ENCODE measurements around the gene CDKAL1.
A peak's percentile ranks its signal among the peaks of the same experiment; 100 is the strongest.

CDKAL1 gene

DNA sequence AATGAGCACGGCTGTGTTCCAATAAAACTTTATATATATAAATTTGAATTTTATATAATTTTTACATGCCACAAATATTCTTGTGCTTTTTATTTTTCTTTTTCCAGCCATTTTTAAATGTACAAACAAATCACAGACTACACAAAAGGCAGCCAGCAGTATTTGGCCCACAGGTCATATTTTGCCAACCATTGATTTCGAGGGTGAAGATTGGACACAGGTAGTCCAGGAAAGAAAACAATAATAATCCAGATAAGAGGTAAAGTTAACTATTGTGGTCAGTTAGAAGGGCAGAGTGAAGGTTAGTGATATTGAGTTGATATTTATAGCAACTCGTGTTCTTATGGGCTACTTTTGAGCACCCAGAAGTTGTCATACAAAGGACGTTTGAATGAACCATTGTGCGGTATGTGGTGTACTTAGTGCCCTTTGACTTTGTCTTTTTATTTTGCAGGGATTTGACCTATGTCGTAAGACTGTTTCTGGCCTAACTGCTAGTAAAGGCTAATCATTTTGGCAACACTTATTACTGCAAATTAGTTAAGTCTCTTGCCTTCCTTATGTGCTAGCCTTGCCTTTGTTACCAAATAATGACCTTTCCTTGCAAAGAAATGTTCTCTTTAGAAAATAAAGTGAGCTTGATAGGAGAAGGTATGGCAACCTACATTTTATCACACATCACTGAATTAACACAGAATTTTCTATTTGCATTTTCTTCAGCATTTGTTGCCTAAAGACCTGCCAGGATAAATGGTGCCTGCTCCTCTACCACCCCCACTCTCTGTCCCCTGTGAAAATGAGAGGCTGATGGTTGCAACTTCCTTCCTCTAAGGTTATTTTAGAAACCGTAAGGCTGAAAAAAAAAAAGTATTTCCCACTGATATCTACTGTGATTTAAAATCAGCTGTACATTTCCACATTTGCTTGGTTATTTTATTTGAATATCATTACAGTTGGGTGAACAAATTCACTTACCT is 565.4 kb downstream of the CDKAL1 start:
- DNase-seq (ENCODE audit: low read depth, low spot score): no peak

DNA sequence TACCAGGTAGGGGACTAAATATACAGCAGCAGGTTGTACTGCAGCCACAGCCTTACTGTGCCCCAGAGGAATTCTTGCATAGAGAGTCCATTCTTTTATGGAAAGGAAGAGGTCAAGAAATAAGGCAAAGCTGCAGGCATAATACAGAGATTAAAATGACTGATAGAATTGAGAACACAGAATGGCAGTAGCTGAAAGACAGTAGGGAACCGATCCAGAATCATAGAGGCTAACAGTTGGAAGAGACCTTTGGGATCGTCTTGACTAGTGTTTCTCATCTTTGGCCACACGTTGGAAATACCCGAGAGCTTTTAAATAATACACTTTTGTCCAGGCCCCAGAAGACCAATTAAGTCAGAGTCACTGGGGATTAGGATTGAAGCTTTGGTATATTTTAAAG is 566.7 kb downstream of the CDKAL1 start:
- DNase-seq (ENCODE audit: low read depth, low spot score): no peak

DNA sequence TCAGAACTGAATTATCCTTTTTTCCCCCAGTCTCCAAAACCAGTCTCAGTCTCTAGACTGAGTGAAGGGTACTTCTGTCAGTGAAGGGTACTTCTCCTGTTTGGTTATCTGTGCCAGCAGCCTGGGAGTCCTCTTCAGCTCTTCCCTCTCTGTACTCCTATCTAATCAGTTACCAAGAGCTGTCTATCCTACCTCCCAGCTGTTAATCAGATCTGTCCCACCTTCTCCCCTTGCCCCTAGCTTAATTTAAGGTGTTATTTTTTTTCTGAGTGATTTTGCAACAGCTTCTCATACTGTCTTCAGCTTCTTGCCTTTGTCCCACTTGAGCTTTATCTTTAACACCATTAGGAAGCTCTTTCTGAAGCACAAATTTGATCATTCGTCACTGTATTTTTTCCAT is 567.4 kb downstream of the CDKAL1 start:
- DNase-seq (ENCODE audit: low read depth, low spot score): no peak

DNA sequence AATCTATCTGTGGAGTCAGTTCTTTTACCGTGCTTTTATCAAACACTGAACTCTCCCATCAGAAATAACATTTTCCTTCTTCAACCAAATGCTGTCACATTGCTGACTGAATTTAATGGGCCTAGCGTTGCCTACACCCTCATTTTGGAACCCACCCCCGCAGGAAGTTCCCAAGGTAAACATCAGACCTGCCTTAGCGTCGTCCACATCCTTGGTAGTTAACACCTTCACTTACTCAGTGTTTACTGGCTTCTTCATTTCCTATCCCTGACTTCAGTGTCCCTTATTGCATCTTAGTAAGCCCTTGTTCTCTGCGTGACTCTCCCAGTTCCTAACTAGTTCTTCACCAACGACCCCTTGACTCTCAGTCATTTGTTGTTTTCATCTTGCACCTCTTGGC is 567.9 kb downstream of the CDKAL1 start:
- DNase-seq (ENCODE audit: low read depth, low spot score): no peak

DNA sequence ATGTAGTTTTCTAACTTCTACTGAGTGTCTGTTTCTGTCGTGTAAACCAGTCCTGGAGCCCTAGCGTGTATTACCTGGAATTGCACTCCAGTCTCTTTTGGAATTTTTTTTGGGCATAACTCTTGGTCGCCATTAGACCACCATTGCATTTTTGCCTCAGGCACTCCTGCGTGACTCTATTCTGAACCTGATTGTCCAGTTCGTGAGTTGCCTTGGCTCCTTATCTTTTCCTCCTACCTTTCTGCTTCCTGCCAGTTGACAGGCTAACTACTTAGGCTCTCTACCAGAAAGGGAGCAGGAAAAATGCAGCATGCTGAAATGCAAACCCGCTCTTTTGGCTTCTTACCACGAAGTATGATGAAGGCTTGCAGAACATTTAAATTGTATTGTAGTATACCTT is 568.4 kb downstream of the CDKAL1 start:
- DNase-seq (ENCODE audit: low read depth, low spot score): peak; percentile 84

DNA sequence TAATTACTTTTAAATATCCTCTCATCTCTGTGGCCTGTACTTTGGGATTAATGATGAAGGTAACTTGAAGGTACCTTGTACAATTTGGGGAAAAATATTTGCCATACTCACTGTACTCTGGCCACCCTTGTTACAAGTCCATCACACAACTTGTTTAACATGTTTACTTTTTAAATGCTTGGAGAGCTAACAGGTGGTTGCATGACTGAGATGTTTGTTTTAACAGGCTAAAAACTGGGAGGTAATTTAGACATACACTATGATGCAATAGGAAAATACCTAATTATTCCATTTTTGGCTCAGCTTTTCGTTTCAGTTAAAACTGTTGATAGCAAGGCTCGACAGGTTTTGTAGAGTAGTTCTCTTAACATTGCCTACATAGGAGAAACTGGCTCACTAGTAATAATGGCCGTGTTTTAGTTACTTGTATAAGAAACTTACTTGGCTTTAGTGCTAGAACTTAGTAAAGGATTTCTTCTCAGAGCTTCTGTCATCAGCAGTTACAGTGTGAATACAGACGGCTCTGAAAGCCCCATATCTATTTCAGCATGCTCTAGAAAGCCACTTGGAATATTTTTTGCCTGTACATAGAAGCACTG is 569.5 kb downstream of the CDKAL1 start:
- no peak for DNase-seq (ENCODE audit: low read depth, low spot score)

DNA sequence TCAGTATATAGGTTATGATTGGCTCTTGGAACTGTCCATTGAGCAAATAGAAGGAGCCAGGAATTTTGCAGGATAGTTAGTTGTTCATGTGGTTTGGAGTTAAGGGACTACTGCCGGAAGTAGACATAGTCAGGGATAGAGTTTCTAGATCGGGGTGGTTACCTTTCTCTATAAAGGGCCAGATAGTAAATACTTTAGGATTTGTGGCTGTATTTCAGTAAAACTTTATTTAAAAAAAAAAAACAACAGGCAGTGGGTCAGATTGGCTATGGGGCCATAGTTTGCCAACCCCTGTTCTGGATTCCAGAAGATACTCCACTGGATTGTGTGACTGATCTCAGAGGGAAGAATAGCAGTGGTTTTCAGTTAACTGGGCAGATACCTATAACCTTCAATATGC is 570.0 kb downstream of the CDKAL1 start:
- DNase-seq (ENCODE audit: low read depth, low spot score): no peak

DNA sequence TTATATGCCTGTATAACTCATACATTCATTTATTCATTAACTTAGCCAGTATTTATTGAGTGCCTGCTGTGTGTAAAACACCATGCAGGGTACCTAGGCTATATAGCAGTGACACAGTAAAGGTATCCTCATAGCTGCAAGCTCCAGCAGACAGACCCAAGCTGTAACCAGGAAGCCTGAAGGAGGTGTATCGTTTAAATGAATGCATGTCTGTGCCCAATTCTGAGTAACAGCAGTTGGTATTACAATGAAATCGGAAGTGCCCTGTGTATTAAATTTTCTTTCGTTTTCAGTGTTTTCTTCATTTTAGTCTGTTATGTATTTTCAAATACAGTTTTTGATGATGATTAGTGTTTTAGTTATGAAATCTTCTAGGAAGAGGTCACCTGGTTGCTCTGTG is 573.5 kb downstream of the CDKAL1 start:
- DNase-seq (ENCODE audit: low read depth, low spot score): no peak

DNA sequence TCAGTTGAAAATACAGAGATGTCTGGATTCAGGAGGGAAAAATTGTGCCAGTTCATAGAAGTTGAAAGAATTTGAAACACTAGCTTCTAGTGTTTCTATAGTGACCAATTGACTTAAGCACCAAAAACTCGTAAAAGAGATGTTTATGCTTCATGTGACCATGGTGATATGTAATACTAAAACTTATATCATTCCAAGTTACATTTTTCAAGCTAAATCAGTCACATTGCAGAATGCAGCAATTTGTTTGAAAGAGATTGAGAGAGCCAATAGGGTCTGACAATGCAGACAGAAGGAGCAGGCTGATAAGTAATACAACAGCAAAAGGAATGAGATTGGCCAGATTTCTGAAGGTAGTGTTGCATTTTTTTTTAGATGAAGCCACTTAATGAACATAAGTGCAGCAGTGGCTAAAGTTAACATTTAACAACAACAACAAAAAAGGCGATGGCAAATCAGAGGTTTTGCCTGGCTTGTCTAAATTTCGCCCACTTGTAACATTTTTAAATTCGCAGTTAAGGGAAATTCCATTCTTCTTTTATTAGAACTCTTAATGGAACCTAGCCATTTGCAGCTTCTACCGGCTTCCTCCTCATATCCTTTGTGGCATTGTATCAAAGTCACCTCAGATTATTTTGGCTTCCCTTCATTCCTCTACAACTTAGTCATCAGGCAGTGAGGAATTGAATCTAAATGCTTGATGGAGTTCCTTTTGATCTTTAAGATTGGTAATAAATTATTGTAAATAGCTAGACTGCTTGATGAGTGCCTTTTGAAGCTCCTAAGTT is 575.3 kb downstream of the CDKAL1 start:
- no peak for DNase-seq (ENCODE audit: low read depth, low spot score)

DNA sequence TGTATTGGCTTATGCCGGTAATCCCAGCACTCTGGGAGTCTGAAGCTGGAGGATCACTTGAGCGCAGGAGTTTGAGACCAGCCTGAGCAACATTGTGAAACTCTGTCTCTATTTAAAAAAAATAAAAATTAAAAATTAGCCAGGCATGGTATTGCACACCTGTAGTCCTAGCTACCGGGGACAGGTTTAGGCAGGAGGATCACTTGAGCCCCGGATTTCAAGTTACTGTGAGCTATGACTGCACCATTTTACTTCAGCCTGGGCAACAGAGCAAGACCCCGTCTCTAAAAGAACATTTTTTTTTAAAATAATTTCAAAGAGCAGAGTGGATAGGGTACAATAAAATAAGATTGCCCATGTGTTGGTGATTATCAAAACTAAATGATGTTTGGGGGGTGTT is 576.4 kb downstream of the CDKAL1 start:
- DNase-seq (ENCODE audit: low read depth, low spot score): no peak

DNA sequence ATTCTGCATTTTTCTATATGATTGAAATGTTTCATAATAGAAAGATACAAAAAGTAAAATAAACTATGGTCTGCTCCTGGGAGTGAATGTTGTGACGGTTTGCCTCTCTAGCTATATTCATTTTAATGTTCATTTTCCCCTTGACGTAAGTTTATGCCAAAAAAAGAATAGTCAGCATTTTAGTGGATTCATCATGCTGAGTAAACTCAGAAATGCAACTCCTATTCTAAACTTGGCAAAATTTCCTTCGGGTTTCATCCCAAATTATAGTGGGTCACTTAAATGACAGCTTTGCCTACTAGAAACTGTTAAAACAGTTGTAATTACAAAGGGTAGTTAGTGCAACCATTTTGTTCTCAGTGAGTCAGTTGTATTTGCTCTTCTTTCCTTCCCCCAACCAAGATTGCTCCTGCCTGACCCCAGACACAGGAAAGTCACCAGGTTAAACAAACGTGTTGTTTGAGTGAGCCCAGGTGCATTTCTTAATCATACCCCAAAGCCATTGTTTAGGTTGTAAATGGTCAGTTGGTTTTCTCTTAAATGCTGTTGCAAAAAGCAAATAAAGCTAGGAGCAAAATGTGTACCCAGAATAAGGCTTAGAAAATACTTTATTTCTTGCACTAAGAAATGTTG is 577.0 kb downstream of the CDKAL1 start:
- DNase-seq (ENCODE audit: low read depth, low spot score): peak; percentile 51

DNA sequence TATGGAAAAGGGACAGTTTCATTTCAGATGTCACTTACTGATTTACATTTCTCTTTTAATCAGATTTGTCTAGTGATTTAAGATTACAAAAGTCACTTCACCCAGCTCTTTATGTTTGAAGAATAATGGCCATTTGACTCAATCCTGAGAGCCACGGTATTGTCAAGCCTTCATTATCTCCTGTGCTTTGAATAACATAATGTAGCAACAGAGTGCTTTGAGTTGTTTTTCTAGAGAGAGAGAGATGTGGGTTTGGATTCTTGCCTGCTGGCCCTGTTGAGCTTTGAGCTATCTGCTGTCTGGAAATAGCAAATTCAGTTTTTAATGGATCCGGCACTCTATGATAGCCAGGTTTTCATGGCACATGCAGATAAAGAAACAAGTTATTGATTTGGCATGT is 580.9 kb downstream of the CDKAL1 start:
- DNase-seq (ENCODE audit: low read depth, low spot score): no peak

DNA sequence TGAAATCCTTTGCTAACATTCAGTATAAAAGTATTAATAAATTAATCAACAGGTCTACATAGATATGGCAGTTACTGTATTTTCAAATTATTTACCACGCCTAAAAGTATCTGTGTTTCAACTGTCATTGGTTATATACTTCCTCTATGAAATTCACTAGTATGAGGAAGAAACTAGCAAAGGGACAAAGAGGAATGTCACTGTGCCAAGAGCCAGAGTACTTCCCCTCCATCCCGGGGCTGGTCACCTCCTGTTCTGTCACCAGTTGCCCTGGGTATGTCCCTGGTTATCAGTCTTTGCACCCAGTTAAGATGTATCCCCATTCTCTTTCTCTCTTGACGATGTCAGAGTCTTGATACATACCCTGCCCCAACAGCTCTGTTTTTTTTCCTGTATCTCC is 582.5 kb downstream of the CDKAL1 start:
- no peak for DNase-seq (ENCODE audit: low read depth, low spot score)

DNA sequence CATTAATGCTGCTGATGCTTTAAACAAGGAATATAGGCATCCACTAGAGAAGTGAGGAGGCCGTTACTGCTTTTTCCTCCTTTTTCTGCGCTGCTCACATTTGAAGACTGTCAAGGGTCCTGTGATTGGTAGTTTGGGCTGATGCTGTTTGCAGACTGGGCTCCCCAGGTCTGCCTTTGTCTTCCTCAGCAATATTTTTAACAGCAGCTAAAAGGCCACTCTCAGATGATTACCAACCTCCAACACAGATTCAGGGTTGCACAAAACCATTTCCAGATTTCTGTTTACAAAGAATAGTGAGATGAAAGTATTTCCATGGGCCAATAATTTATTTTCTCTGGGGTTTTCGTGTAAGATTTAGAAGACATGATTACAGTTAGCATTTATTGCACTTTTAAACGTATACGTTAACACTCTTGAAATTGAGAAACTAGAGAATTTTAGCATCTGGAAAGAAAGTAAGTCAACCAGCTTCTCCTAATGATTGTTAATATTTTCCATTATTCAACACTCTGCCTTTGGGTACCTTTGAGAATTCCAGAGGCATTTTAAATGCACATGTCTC is 584.0 kb downstream of the CDKAL1 start:
- DNase-seq (ENCODE audit: low read depth, low spot score): no peak

DNA sequence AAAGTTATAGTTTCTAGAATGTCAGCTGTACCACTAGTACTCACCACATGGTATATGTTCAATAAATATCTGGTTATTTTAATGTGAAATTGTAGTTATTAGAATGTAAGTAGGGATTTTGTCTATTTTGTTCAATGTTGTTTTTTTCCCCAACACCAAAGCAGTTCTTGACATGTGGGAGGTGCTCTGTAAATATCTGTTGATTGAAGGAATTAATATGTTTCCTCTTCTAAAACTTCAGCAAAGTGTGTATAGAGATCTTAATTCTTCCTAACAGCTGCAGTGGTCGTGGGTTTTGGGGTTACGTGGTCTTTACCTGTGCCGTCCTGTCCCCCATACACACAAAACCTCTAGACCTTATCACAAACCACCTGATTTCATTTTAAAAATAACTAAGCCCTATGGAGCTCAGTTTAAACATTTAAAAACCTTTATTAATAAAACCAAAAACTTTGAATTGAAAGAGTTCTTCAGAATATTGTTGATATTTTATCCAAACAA is 587.4 kb downstream of the CDKAL1 start:
- no peak for DNase-seq (ENCODE audit: low read depth, low spot score)

DNA sequence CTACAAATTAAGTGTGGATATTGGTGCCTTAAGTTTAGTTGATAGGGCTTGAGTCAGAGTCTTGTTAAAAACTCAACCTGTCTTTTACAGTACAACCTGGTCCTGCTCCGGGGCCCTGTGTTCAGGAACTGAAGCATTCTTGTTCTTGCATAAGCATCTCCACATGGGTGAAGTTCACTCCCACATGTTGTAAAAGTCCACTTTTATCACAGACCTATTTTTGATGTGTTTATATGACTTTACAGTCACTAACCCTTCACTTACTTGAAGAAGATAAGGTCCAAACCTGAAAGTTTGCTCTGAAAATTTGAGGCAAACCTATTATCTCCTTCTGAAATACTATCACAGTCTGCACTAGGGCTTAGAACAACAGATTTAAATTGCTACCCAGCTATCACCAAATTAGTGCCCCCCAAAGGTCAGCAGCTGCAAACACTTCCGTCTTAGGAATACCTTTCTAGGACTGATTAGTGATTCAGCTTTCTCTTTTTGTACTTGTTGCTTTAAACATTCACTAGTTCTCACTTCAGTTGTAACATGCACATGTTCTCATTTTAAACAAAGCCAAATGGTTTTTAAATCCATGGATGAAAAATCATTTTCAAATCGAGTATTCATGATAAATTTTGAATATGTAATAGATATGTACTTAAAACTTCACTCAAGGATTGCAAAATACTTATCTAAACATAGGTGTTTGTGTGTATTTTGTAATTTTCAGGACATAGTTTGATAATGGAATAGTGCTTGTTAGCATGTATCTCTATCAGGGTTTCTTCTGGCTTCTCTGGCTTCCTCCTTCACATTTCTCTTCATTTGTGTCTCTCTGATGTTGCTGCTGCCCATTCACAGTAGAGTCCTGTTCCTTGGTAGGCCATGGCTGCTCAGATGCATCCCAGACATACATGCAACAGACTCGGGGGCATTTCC is 589.5 kb downstream of the CDKAL1 start:
- DNase-seq (ENCODE audit: low read depth, low spot score): no peak

DNA sequence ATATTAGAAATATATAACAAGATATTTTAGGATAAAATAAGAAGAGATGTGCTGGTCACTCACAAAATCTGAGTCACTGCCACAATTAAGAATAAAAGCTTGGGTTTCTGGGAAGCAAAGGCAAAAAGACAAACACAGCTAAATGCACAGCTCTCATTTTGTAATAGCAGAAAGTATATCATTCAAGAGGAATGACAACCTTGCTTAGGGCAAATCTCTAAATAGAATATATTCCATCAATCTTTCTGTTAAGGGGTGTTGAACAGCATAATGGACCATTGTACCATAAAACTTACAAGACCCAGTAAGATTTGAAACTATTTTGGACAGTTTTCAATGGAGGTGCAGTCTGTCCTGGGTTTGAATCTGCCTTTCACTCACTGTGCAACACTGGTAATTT is 594.3 kb downstream of the CDKAL1 start:
- DNase-seq (ENCODE audit: low read depth, low spot score): no peak

DNA sequence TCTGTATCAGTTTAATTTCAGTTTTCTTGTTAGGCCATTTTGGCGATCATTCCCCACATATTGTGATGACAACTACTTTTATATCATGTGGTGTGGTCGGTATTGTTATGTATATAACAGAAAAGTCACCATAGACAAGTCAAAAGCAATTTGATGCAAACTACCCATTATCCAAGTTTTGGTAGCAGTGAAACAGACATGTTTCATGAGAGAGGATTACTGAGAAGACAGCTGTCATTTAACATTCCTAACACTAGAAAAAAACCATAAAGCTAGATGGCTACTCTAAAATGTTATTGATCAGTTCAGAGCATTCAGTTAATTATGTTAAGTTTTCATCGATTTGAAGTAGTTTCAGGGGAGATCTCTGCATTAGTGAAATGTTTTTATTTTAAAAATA is 597.1 kb downstream of the CDKAL1 start:
- DNase-seq (ENCODE audit: low read depth, low spot score): no peak

DNA sequence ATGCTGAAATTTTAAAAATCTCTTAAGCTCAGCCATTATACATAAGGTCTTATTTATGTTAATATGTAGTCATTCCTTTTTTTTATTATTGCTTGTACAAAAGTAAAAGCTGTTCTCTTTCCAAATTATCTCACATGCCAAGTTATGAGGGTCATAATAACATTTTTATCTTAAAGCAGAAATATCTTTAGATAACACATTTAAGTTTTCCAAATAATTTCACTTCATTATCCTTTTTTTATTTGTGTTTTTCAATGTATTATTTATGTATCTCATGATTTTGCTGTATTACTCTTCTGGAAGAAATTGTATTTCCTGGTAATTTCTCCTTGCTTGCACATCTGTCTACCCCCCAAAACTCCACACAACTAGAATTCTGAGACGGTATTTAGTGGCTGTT is 598.2 kb downstream of the CDKAL1 start:
- no peak for DNase-seq (ENCODE audit: low read depth, low spot score)

Data from ELF-1 (cell line).